ENCODE measurements around the gene TMSB15C. TPM values are rescaled to one million over a fixed set of nuclear protein-coding genes. Genes with fewer than 3 reads are reported as not detected.

TMSB15C gene
- total and polyA plus RNA-seq, 2 donors (not counting 3 experiments of a cell fraction or from before 2014, with no cell fraction given): 3.1 to 7.0 TPM

DNA sequence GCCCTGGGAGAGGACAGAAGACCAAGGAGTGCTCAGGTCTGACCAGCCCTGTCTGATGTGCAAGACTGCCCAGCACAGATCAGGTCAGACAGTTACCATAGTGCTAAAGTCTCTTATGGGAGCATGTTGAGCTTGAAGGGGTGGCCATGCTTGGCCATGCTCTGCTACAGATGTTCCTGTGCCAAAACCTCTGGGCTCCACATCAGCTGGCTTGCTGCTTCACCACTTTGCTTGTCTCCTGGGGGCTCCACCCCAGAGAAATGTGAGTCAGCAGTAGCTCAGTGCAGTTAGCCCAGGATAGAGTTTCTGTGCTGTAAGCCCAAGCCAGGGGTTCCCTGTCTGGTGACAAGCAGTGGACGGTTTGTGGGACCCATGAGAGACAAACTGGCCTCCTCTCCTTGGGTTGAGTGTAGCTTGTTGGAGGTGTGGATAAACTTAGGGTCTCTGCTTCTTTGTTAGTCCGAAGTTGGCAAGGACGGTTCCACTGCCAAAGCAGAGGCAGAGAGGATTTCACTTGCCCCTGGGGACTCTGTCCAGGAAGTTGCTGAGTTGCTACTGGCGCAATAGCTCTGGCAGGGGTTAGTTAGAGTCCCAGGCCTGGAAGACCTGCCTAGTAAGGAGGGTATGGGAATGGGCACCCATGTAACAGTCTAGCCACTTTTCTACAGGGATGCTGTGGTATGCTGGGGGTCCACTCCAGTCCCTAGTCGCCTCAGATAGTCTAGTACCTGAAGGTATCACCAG lies 8.7 kb upstream of the TMSB15C start:
- H3K79me2 ChIP-seq (ENCODE audit: control insufficient read depth, insufficient read depth, low read length): no peaks in the 10 kb centered on the region
- no peak overlapping the region for H3K4me3 ChIP-seq (replicated peaks in 1 of 3; ENCODE audit: insufficient read depth in 1 of 3, low read depth in 1 of 3, low read length in 3 of 3)
- no peak overlapping the region for H3K9ac ChIP-seq (replicated peaks; ENCODE audit: extremely low read depth, insufficient read depth, low read length)
- no peaks in the 10 kb centered on the region for H3K9me3 ChIP-seq (replicated peaks; ENCODE audit: control insufficient read depth, insufficient read depth, low read length)
- TF ChIP-seq JUN (IDR thresholded peaks at IDR 0.05; ENCODE audit: borderline replicate concordance, insufficient read depth, insufficient read length, low read depth) (no peak), GATA2 (IDR thresholded peaks at IDR 0.05; ENCODE audit: insufficient read depth, insufficient read length, low read depth, low read length) (no peak), MAX (IDR thresholded peaks at IDR 0.05; ENCODE audit: insufficient read depth, insufficient read length) (no peak)
- H2AFZ ChIP-seq (ENCODE audit: low read depth, low read length): no peak overlapping the region
- POLR2A ChIA-PET: no interaction called here
- H3K4me1 ChIP-seq (ENCODE audit: control insufficient read depth, extremely low read depth, insufficient read depth, low read length): no peaks in the 10 kb centered on the region
- no peak overlapping the region for H3K27ac ChIP-seq (ENCODE audit: insufficient read depth, low read depth, low read length)
- DNase-seq (ENCODE audit: low read depth, low spot score) (no peak), FAIRE-seq (no peak)
- H3K9me1 ChIP-seq (replicated peaks; ENCODE audit: control insufficient read depth, extremely low read depth, insufficient read depth, low read length): no peaks in the 10 kb centered on the region
- BruUV-seq (replicated peaks): no TSS peak
- CTCF ChIA-PET: no interaction called here
- no peaks in the 10 kb centered on the region for H3K27me3 ChIP-seq (ENCODE audit: control insufficient read depth in 2 of 2, insufficient read depth in 2 of 2, low read length in 2 of 2)
- intact Hi-C loops (cut with micrococcal nuclease): no loop called here
- H4K20me1 ChIP-seq (replicated peaks; ENCODE audit: control insufficient read depth, extremely low read depth, insufficient read depth, low read length): no peaks in the 10 kb centered on the region
- H3K4me2 ChIP-seq (ENCODE audit: insufficient read depth, low read length): no peak overlapping the region
- H3K36me3 ChIP-seq (ENCODE audit: control insufficient read depth in 2 of 2, extremely low read depth in 1 of 2, insufficient read depth in 2 of 2, low read length in 2 of 2): no peaks in the 10 kb centered on the region
- dilution Hi-C loops (cut with MboI; ENCODE audit: extremely low pct_ligation_motif_present, low sequenced_read_pairs): no loop called here

DNA sequence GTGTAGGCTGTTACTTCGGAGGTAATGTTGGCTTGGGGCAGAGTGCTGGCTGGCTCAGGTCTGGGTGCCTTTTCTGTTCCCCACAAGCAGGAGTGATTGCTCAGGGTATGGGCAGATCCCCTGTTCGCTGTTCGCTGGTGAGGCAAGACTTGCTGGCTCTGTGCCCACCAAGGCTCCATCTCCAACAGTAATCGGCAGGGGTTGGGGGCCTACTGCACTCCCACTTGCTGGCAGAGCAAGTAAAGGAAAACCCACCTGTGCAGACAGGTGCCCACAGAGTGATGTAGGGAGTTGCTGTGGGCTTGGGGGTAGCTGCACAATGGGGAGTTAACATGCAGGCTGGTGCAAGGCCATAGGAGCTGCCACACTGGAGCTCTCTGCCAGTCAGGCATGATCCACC lies 8.0 kb upstream of the TMSB15C start:
- Histone ChIP-seq H3K9ac (replicated peaks; ENCODE audit: extremely low read depth, insufficient read depth, low read length) (no peak overlapping the region), H3K4me2 (ENCODE audit: insufficient read depth, low read length) (no peak overlapping the region), H3K9me3 (replicated peaks; ENCODE audit: control insufficient read depth, insufficient read depth, low read length) (no peaks in the 10 kb centered on the region), H3K4me3 (replicated peaks in 1 of 3; ENCODE audit: insufficient read depth in 1 of 3, low read depth in 1 of 3, low read length in 3 of 3) (no peak overlapping the region), H3K9me1 (replicated peaks; ENCODE audit: control insufficient read depth, extremely low read depth, insufficient read depth, low read length) (no peaks in the 10 kb centered on the region), H3K27me3 (ENCODE audit: control insufficient read depth in 2 of 2, insufficient read depth in 2 of 2, low read length in 2 of 2) (no peaks in the 10 kb centered on the region), H3K79me2 (ENCODE audit: control insufficient read depth, insufficient read depth, low read length) (no peaks in the 10 kb centered on the region), H3K36me3 (ENCODE audit: control insufficient read depth in 2 of 2, extremely low read depth in 1 of 2, insufficient read depth in 2 of 2, low read length in 2 of 2) (no peaks in the 10 kb centered on the region), H3K4me1 (ENCODE audit: control insufficient read depth, extremely low read depth, insufficient read depth, low read length) (no peaks in the 10 kb centered on the region), H3K27ac (ENCODE audit: insufficient read depth, low read depth, low read length) (no peak overlapping the region), H4K20me1 (replicated peaks; ENCODE audit: control insufficient read depth, extremely low read depth, insufficient read depth, low read length) (no peaks in the 10 kb centered on the region), H2AFZ (ENCODE audit: low read depth, low read length) (no peak overlapping the region)
- intact Hi-C loops (cut with micrococcal nuclease) (no loop called here), dilution Hi-C loops (cut with MboI; ENCODE audit: extremely low pct_ligation_motif_present, low sequenced_read_pairs) (no loop called here)
- no peak for TF ChIP-seq MYC (IDR thresholded peaks at IDR 0.05; ENCODE audit: low read depth, low read length)
- TF ChIP-seq JUN (IDR thresholded peaks at IDR 0.05; ENCODE audit: borderline replicate concordance, insufficient read depth, insufficient read length, low read depth): no peak
- TF ChIP-seq MAX (IDR thresholded peaks at IDR 0.05; ENCODE audit: insufficient read depth, insufficient read length): no peak
- no peak for TF ChIP-seq POLR2A (IDR thresholded peaks at IDR 0.05; ENCODE audit: low read depth, low read length)
- TF ChIP-seq, protein P1, sequence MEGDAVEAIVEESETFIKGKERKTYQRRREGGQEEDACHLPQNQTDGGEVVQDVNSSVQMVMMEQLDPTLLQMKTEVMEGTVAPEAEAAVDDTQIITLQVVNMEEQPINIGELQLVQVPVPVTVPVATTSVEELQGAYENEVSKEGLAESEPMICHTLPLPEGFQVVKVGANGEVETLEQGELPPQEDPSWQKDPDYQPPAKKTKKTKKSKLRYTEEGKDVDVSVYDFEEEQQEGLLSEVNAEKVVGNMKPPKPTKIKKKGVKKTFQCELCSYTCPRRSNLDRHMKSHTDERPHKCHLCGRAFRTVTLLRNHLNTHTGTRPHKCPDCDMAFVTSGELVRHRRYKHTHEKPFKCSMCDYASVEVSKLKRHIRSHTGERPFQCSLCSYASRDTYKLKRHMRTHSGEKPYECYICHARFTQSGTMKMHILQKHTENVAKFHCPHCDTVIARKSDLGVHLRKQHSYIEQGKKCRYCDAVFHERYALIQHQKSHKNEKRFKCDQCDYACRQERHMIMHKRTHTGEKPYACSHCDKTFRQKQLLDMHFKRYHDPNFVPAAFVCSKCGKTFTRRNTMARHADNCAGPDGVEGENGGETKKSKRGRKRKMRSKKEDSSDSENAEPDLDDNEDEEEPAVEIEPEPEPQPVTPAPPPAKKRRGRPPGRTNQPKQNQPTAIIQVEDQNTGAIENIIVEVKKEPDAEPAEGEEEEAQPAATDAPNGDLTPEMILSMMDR (IDR thresholded peaks at IDR 0.05; ENCODE audit: extremely low read depth in 1 of 2, insufficient read depth in 1 of 2, low read depth in 1 of 2, low read length in 2 of 2): no peak
- TF ChIP-seq FOS (IDR thresholded peaks at IDR 0.05; ENCODE audit: borderline replicate concordance, insufficient read depth, low read length): no peak
- TF ChIP-seq GATA2 (IDR thresholded peaks at IDR 0.05; ENCODE audit: insufficient read depth, insufficient read length, low read depth, low read length): no peak
- no peak for TF ChIP-seq EZH2 (IDR thresholded peaks at IDR 0.05; ENCODE audit: borderline replicate concordance, low read depth, low read length, severe bottlenecking)
- no peak for TF ChIP-seq POLR2AphosphoS5 (IDR thresholded peaks at IDR 0.05; ENCODE audit: insufficient read depth, low read depth, low read length)
- DNase-seq (ENCODE audit: low read depth, low spot score) (no peak), FAIRE-seq (no peak)
- no TSS peak for BruUV-seq (replicated peaks)
- POLR2A ChIA-PET: no interaction called here
- CTCF ChIA-PET: no interaction called here

All from endothelial cell of umbilical vein (primary cell).